ENCODE measurements around the gene TALDO1.

DNA sequence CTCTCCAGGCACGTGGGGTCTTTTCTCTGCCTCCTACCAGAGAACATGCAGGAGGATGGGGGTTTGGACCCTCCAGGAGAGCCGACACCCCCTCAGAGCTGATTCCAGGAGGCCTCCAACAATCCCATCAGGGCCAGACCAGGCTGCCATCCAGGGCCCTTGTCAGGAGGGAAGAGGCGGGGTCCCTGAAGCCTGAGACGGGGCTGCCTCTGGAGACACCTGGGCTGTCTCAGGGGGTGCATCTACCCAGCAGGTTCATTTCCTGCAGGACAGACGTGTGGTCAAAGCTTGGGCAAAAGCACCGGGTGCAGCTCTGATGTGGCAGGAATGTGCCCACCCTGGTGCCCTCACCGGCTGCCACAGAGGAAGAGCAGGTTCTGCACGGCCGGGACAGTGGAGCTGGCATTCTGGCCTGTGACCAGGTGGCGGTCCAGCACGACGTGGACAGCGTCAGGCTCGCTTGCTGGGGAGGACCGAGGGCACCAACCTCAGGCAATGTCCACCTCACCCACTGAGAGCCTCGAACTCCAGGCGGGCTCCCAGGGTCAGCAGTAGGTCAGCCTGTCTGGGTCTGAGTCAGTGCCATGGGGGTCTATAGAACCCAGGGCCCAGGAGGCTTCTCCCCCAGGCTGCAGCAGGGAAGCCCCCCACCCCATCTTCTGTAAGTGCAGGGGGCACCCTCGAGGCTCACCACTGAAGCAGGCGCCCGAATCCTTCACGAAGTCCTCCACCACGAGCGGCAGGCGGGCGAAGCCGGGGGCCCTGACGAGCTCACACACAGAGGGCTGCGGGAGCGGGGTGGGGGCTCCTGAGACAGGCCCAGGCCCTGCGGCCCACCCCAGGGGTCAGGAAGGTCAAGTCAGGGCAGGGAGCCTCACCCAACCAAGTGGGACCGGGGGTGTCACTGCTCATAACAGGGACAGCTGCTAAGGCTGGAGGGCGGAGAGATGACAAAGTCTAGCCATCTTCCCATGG lies 23.7 kb downstream of the TALDO1 start:
- TF ChIP-seq EZH2 (IDR thresholded peaks at IDR 0.05; ENCODE audit: borderline replicate concordance, control insufficient read depth, low read depth, low read length): no peak
- TF ChIP-seq SREBF2 (IDR thresholded peaks at IDR 0.05; ENCODE audit: low read length): no peak
- TF ChIP-seq NKRF (conservative IDR thresholded peaks at IDR 0.05): no peak
- no peak for TF ChIP-seq POLR2A (IDR thresholded peaks at IDR 0.05; ENCODE audit: low read depth, low read length)
- TF ChIP-seq RAD21 (IDR thresholded peaks at IDR 0.05; ENCODE audit: insufficient read depth, low read depth, low read length): no peak
- TF ChIP-seq NR2C1 (IDR thresholded peaks at IDR 0.05): no peak
- no peak for TF ChIP-seq HSF1 (IDR thresholded peaks at IDR 0.05; ENCODE audit: low read depth, low read length)
- TF ChIP-seq TCF7 (IDR thresholded peaks at IDR 0.05; ENCODE audit: borderline replicate concordance): no peak
- TF ChIP-seq, protein P1, sequence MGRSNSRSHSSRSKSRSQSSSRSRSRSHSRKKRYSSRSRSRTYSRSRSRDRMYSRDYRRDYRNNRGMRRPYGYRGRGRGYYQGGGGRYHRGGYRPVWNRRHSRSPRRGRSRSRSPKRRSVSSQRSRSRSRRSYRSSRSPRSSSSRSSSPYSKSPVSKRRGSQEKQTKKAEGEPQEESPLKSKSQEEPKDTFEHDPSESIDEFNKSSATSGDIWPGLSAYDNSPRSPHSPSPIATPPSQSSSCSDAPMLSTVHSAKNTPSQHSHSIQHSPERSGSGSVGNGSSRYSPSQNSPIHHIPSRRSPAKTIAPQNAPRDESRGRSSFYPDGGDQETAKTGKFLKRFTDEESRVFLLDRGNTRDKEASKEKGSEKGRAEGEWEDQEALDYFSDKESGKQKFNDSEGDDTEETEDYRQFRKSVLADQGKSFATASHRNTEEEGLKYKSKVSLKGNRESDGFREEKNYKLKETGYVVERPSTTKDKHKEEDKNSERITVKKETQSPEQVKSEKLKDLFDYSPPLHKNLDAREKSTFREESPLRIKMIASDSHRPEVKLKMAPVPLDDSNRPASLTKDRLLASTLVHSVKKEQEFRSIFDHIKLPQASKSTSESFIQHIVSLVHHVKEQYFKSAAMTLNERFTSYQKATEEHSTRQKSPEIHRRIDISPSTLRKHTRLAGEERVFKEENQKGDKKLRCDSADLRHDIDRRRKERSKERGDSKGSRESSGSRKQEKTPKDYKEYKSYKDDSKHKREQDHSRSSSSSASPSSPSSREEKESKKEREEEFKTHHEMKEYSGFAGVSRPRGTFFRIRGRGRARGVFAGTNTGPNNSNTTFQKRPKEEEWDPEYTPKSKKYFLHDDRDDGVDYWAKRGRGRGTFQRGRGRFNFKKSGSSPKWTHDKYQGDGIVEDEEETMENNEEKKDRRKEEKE (IDR thresholded peaks at IDR 0.05): no peak
- TF ChIP-seq PBX3 (IDR thresholded peaks at IDR 0.05; ENCODE audit: insufficient replicate concordance, low read depth, low read length): no peak
- TF ChIP-seq SMC3 (IDR thresholded peaks at IDR 0.05; ENCODE audit: borderline replicate concordance, low read length): no peak
- TF ChIP-seq, protein P2, sequence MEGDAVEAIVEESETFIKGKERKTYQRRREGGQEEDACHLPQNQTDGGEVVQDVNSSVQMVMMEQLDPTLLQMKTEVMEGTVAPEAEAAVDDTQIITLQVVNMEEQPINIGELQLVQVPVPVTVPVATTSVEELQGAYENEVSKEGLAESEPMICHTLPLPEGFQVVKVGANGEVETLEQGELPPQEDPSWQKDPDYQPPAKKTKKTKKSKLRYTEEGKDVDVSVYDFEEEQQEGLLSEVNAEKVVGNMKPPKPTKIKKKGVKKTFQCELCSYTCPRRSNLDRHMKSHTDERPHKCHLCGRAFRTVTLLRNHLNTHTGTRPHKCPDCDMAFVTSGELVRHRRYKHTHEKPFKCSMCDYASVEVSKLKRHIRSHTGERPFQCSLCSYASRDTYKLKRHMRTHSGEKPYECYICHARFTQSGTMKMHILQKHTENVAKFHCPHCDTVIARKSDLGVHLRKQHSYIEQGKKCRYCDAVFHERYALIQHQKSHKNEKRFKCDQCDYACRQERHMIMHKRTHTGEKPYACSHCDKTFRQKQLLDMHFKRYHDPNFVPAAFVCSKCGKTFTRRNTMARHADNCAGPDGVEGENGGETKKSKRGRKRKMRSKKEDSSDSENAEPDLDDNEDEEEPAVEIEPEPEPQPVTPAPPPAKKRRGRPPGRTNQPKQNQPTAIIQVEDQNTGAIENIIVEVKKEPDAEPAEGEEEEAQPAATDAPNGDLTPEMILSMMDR (IDR thresholded peaks at IDR 0.05 in 2 of 3, conservative IDR thresholded peaks at IDR 0.05 in 1 of 3; ENCODE audit: control insufficient read depth in 2 of 3, extremely low read depth in 1 of 3, insufficient read depth in 1 of 3, low read depth in 3 of 3, low read length in 3 of 3): no peak
- TF ChIP-seq, protein P3, sequence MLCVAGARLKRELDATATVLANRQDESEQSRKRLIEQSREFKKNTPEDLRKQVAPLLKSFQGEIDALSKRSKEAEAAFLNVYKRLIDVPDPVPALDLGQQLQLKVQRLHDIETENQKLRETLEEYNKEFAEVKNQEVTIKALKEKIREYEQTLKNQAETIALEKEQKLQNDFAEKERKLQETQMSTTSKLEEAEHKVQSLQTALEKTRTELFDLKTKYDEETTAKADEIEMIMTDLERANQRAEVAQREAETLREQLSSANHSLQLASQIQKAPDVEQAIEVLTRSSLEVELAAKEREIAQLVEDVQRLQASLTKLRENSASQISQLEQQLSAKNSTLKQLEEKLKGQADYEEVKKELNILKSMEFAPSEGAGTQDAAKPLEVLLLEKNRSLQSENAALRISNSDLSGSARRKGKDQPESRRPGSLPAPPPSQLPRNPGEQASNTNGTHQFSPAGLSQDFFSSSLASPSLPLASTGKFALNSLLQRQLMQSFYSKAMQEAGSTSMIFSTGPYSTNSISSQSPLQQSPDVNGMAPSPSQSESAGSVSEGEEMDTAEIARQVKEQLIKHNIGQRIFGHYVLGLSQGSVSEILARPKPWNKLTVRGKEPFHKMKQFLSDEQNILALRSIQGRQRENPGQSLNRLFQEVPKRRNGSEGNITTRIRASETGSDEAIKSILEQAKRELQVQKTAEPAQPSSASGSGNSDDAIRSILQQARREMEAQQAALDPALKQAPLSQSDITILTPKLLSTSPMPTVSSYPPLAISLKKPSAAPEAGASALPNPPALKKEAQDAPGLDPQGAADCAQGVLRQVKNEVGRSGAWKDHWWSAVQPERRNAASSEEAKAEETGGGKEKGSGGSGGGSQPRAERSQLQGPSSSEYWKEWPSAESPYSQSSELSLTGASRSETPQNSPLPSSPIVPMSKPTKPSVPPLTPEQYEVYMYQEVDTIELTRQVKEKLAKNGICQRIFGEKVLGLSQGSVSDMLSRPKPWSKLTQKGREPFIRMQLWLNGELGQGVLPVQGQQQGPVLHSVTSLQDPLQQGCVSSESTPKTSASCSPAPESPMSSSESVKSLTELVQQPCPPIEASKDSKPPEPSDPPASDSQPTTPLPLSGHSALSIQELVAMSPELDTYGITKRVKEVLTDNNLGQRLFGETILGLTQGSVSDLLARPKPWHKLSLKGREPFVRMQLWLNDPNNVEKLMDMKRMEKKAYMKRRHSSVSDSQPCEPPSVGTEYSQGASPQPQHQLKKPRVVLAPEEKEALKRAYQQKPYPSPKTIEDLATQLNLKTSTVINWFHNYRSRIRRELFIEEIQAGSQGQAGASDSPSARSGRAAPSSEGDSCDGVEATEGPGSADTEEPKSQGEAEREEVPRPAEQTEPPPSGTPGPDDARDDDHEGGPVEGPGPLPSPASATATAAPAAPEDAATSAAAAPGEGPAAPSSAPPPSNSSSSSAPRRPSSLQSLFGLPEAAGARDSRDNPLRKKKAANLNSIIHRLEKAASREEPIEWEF (IDR thresholded peaks at IDR 0.05; ENCODE audit: insufficient replicate concordance, low read depth, low read length): no peak

Measured in GM12878 (cell line).